Stimulated activated naive B cell treated with anti-CD40 and anti-IgM and Interleukin-4, amounts not matched to agents 10 μg/mL and 1 μg/mL and 100 μg/mL, for 72 hours (primary cell): ENCODE data around the gene ACOX3.
"Not testable (repeated sequence)": the region's sequence is repeated elsewhere in the genome, so short reads cannot be mapped to it uniquely, and the experiment has no call there.

Experiments used
- ATAC-seq, 2 donors: fragments of 150-1000 bp; cut with Tn5 transposase; replicated peaks; 2 replicates each; pipeline ENCODE4 v1.10.0; 2021; ENCODE audit warnings: moderate library complexity in 1 of 2
- DNase-seq: peaks from one replicate; pipeline ENCODE4 v3.0.0; 2021
- H3K27ac Mint-ChIP-seq: one replicate; pipeline ENCODE4 v1.8.0; 2022; ENCODE audit warnings: mild to moderate bottlenecking, mixed read lengths
- H3K27me3 Mint-ChIP-seq, 2 donors: one replicate each; pipeline ENCODE4 v1.8.0; 2022; ENCODE audit warnings: mixed read lengths in 2 of 2
- H3K36me3 Mint-ChIP-seq, 2 donors: one replicate each; pipeline ENCODE4 v1.8.0; 2022; ENCODE audit warnings: mixed read lengths in 2 of 2, mild to moderate bottlenecking in 1 of 2
- H3K4me1 Mint-ChIP-seq, 2 donors: one replicate each; pipeline ENCODE4 v1.8.0; 2022; ENCODE audit warnings: mixed read lengths in 2 of 2, mild to moderate bottlenecking in 1 of 2
- H3K4me3 Mint-ChIP-seq, 2 donors: one replicate each; pipeline ENCODE4 v1.8.0; 2022; ENCODE audit warnings: mild to moderate bottlenecking in 2 of 2, mixed read lengths in 2 of 2, moderate library complexity in 1 of 2
- H3K9me3 Mint-ChIP-seq, 2 donors: one replicate each; pipeline ENCODE4 v1.8.0; 2022; ENCODE audit warnings: mixed read lengths in 2 of 2, mild to moderate bottlenecking in 1 of 2

Gene ACOX3

GRCh38 chr4:8433136-8433535, 7.4 kb downstream of the ACOX3 start:
- H3K27me3 Mint-ChIP-seq: no peaks in the 10 kb centered on the region
- H3K9me3 Mint-ChIP-seq: no peaks in the 10 kb centered on the region
- H3K4me3 Mint-ChIP-seq: no peak overlapping the region
- DNase-seq (no peak), ATAC-seq (no peak)
- peaks cover 26 to 55% of the 10 kb centered on the region in 2 donors for H3K4me1 Mint-ChIP-seq
- H3K27ac Mint-ChIP-seq: no peak overlapping the region
- peaks cover 10 to 24% of the 10 kb centered on the region in 2 donors for H3K36me3 Mint-ChIP-seq

- ATAC-seq: no peak
- H3K27me3 Mint-ChIP-seq: no peaks in the 10 kb centered on the region
- peaks cover 29 to 53% of the 10 kb centered on the region in 2 donors for H3K4me1 Mint-ChIP-seq
- H3K4me3 Mint-ChIP-seq: no peak overlapping the region
- no peaks in the 10 kb centered on the region for H3K9me3 Mint-ChIP-seq
- no peak for DNase-seq
- peaks cover 13 to 20% of the 10 kb centered on the region in 2 donors for H3K36me3 Mint-ChIP-seq
- peak overlapping the region; percentile 22 for H3K27ac Mint-ChIP-seq
Measured at GRCh38 chr4:8431553-8431952, 9.0 kb downstream of the ACOX3 start.

- ATAC-seq (peak; percentile 95 to 96), DNase-seq (peak; percentile 92)
- H3K9me3 Mint-ChIP-seq: no peaks in the 10 kb centered on the region
- H3K4me3 Mint-ChIP-seq: peak overlapping the region; percentile 98 to 100
- H3K4me1 Mint-ChIP-seq: peaks cover 24 to 37% of the 10 kb centered on the region in 2 donors
- no peaks in the 10 kb centered on the region for H3K27me3 Mint-ChIP-seq
- H3K36me3 Mint-ChIP-seq: peaks cover 8 to 16% of the 10 kb centered on the region in 2 donors
- H3K27ac Mint-ChIP-seq: peak overlapping the region; percentile 98
Measured at GRCh38 chr4:8428288-8429097, 12.0 kb downstream of the ACOX3 start.

- Mint-ChIP-seq H3K4me1 (peaks cover 21 to 37% of the 10 kb centered on the region in 2 donors), H3K27me3 (no peaks in the 10 kb centered on the region), H3K9me3 (no peaks in the 10 kb centered on the region)
Measured at GRCh38 chr4:8427761-8428287, 12.7 kb downstream of the ACOX3 start.

GRCh38 chr4:8427262-8427661, 13.3 kb downstream of the ACOX3 start:
- Mint-ChIP-seq H3K27ac (peak overlapping the region; percentile 76), H3K4me1 (peaks cover 21 to 37% of the 10 kb centered on the region in 2 donors), H3K36me3 (peaks cover 5 to 12% of the 10 kb centered on the region in 2 donors), H3K27me3 (no peaks in the 10 kb centered on the region), H3K4me3 (peak overlapping the region; percentile 98 to 100), H3K9me3 (no peaks in the 10 kb centered on the region)
- no peak for ATAC-seq
- DNase-seq: no peak

More at GRCh38 chr4:8427761-8428287, 12.7 kb downstream of the ACOX3 start:
- Mint-ChIP-seq H3K4me3 (peak overlapping the region; percentile 98 to 100), H3K27ac (peak overlapping the region; percentile 98), H3K36me3 (peaks cover 5 to 12% of the 10 kb centered on the region in 2 donors)
- DNase-seq (peak; percentile 28), ATAC-seq (peak; percentile 73 to 76)

- Mint-ChIP-seq H3K4me3 (no peak overlapping the region), H3K4me1 (peaks cover 24 to 35% of the 10 kb centered on the region in 2 donors), H3K27ac (no peak overlapping the region), H3K9me3 (no peaks in the 10 kb centered on the region), H3K36me3 (peaks cover 11 to 20% of the 10 kb centered on the region in 2 donors), H3K27me3 (no peaks in the 10 kb centered on the region)
- DNase-seq (no peak), ATAC-seq (no peak)
Measured at GRCh38 chr4:8422786-8423185, 17.7 kb downstream of the ACOX3 start.

GRCh38 chr4:8422327-8422726, 18.2 kb downstream of the ACOX3 start:
- Mint-ChIP-seq H3K27me3 (no peaks in the 10 kb centered on the region), H3K36me3 (peaks cover 12 to 20% of the 10 kb centered on the region in 2 donors), H3K9me3 (no peaks in the 10 kb centered on the region), H3K27ac (no peak overlapping the region), H3K4me1 (peaks cover 25 to 36% of the 10 kb centered on the region in 2 donors), H3K4me3 (no peak overlapping the region)
- ATAC-seq (no peak), DNase-seq (no peak)

GRCh38 chr4:8420151-8420550, 20.4 kb downstream of the ACOX3 start:
- not testable (repeated sequence) for H3K4me3 Mint-ChIP-seq, H3K27me3 Mint-ChIP-seq, ATAC-seq, H3K9me3 Mint-ChIP-seq, DNase-seq
- Mint-ChIP-seq H3K27ac (peak overlapping the region; percentile 4), H3K36me3 (peaks cover 18 to 38% of the 10 kb centered on the region in 2 donors), H3K4me1 (peaks cover 18 to 25% of the 10 kb centered on the region in 2 donors)

GRCh38 chr4:8419222-8420041, 21.1 kb downstream of the ACOX3 start:
- H3K4me3 Mint-ChIP-seq: no peak overlapping the region
- no peaks in the 10 kb centered on the region for H3K9me3 Mint-ChIP-seq
- H3K27me3 Mint-ChIP-seq: no peaks in the 10 kb centered on the region
- H3K36me3 Mint-ChIP-seq: peaks cover 25 to 45% of the 10 kb centered on the region in 2 donors
- H3K27ac Mint-ChIP-seq: peak overlapping the region; percentile 47
- ATAC-seq (peak; percentile 78 to 97), DNase-seq (peak; percentile 15)
- peaks cover 18 to 25% of the 10 kb centered on the region in 2 donors for H3K4me1 Mint-ChIP-seq

GRCh38 chr4:8417071-8417614, 23.4 kb downstream of the ACOX3 start:
- ATAC-seq: no peak
- H3K4me3 Mint-ChIP-seq: no peak overlapping the region
- peak overlapping the region; percentile 20 for H3K27ac Mint-ChIP-seq

GRCh38 chr4:8414377-8414776, 26.1 kb downstream of the ACOX3 start:
- no peaks in the 10 kb centered on the region for H3K27me3 Mint-ChIP-seq
- H3K4me3 Mint-ChIP-seq: no peak overlapping the region
- H3K36me3 Mint-ChIP-seq: peaks cover 40 to 60% of the 10 kb centered on the region in 2 donors
- peaks cover 21 to 24% of the 10 kb centered on the region in 2 donors for H3K4me1 Mint-ChIP-seq
- DNase-seq (no peak), ATAC-seq (no peak)
- H3K27ac Mint-ChIP-seq: no peak overlapping the region
- no peaks in the 10 kb centered on the region for H3K9me3 Mint-ChIP-seq

More at GRCh38 chr4:8417071-8417614, 23.4 kb downstream of the ACOX3 start:
- Mint-ChIP-seq H3K27me3 (no peaks in the 10 kb centered on the region), H3K9me3 (no peaks in the 10 kb centered on the region), H3K4me1 (peaks cover 18 to 25% of the 10 kb centered on the region in 2 donors), H3K36me3 (peaks cover 35 to 57% of the 10 kb centered on the region in 2 donors)
- DNase-seq: no peak

GRCh38 chr4:8412288-8412687, 28.2 kb downstream of the ACOX3 start:
- H3K9me3 Mint-ChIP-seq: no peaks in the 10 kb centered on the region
- ATAC-seq: no peak
- no peak overlapping the region for H3K27ac Mint-ChIP-seq
- H3K4me1 Mint-ChIP-seq: peaks cover 15 to 20% of the 10 kb centered on the region in 2 donors
- H3K36me3 Mint-ChIP-seq: peaks cover 37 to 78% of the 10 kb centered on the region in 2 donors
- no peak overlapping the region for H3K4me3 Mint-ChIP-seq
- no peak for DNase-seq
- H3K27me3 Mint-ChIP-seq: no peaks in the 10 kb centered on the region

GRCh38 chr4:8411351-8412180, 29.0 kb downstream of the ACOX3 start:
- no peaks in the 10 kb centered on the region for H3K27me3 Mint-ChIP-seq
- no peak for DNase-seq
- ATAC-seq: no peak
- no peak overlapping the region for H3K4me3 Mint-ChIP-seq
- no peak overlapping the region for H3K27ac Mint-ChIP-seq
- H3K9me3 Mint-ChIP-seq: no peaks in the 10 kb centered on the region
- peaks cover 11 to 15% of the 10 kb centered on the region in 2 donors for H3K4me1 Mint-ChIP-seq
- peaks cover 41 to 78% of the 10 kb centered on the region in 2 donors for H3K36me3 Mint-ChIP-seq
